Stomach smooth muscle (tissue), 2 donors: ENCODE data around the gene ASCL2.
A peak's percentile ranks its signal among the peaks of the same experiment; 100 is the strongest.

Source experiments
- H3K27ac ChIP-seq: one replicate; pipeline ENCODE4 v1.7.0; 2013; ENCODE audit warnings: mild to moderate bottlenecking, low read length, inconsistent platforms
- H3K27me3 ChIP-seq, 2 donors: one replicate each; pipeline ENCODE4 v1.7.0; 2013; ENCODE audit warnings: low read length in 2 of 2; ENCODE audit not compliant: insufficient read depth in 2 of 2, control insufficient read depth in 1 of 2
- H3K36me3 ChIP-seq, 2 donors: one replicate each; pipeline ENCODE4 v1.7.0; 2013; ENCODE audit warnings: low read length in 2 of 2; ENCODE audit not compliant: control insufficient read depth in 2 of 2, insufficient read depth in 2 of 2
- H3K4me1 ChIP-seq: one replicate; pipeline ENCODE4 v1.7.0; 2013; ENCODE audit warnings: low read length; ENCODE audit not compliant: control insufficient read depth, insufficient read depth
- H3K4me3 ChIP-seq, 2 donors: one replicate each; pipeline ENCODE4 v1.7.0; 2013; ENCODE audit warnings: low read length in 2 of 2
- H3K9ac ChIP-seq, 2 donors: one replicate each; pipeline ENCODE4 v1.7.0; 2013; ENCODE audit warnings: low read length in 2 of 2, mild to moderate bottlenecking in 1 of 2
- H3K9me3 ChIP-seq, 2 donors: one replicate each; pipeline ENCODE4 v1.7.0; 2013; ENCODE audit warnings: low read length in 2 of 2; ENCODE audit not compliant: control insufficient read depth in 2 of 2
- donor health status: healthy.
- donor health status: Pancreatic carcinoma.

Gene ASCL2

GRCh38 chr11:2276280-2277007 is 6.1 kb upstream of the ASCL2 start:
- no peaks in the 10 kb centered on the region for H3K36me3 ChIP-seq

DNA sequence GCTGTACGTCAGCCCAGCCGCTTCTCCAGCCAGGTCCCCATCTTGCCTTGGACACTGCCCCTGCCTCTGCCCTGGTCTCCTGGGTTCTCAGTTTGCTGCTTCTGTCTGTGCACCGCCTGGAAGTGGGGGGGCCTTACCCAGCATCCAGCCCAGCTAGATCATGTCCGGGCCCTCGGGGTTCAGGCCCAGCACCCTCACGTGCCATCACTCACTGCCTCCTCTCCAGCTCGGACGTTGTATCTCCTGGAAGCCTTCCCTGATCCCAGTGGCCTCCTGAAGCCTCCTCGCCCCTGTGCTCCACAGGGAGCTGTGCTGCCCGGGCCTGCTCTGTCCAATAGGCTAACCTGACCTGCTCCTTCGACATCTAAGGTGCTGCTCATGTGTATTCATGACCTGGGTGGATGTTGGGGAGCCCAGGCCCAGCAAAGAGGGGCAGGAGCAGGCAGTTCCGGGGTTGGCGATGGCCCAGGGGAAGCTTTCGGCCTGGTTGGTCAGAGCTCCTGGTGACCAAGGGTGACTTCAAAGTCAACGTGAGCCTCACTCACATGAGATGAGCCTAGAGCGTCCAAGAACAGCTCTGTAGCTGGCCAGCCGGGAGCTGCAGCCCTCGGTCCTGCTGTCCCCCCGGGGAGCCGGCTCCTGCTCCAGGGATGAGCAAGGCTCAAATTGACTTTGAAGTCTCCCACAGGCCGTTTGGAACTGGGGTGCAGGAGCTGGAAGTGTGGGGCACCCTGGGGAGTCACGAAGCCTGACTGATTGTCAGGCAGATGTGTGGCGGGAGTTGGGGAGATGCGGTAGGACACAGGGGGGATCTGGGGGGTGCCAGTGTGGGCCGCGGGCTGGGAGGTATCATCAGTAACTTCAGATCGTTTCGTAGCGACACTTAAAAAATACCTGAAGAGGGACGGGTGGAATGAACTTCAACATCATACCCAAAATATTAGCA is 5.2 kb upstream of the ASCL2 start:
- H3K27me3 ChIP-seq = peaks cover 14 to 19% of the 10 kb centered on the region in 2 donors
- H3K4me1 ChIP-seq = peaks cover 5% of the 10 kb centered on the region
- no peaks in the 10 kb centered on the region for H3K36me3 ChIP-seq
- peaks cover 0 to 5% of the 10 kb centered on the region in 2 donors for H3K9me3 ChIP-seq
- no peak overlapping the region for H3K27ac ChIP-seq
- H3K9ac ChIP-seq = no peak overlapping the region
- no peak overlapping the region for H3K4me3 ChIP-seq

More at GRCh38 chr11:2276280-2277007, 6.1 kb upstream of the ASCL2 start:
- Histone ChIP-seq H3K4me3 (no peak overlapping the region), H3K9ac (no peak overlapping the region), H3K4me1 (no peaks in the 10 kb centered on the region), H3K27ac (no peak overlapping the region), H3K27me3 (peaks cover 10 to 13% of the 10 kb centered on the region in 2 donors), H3K9me3 (peaks cover under 1 to 5% of the 10 kb centered on the region in 2 donors)

- Histone ChIP-seq H3K4me1 (peaks cover 20% of the 10 kb centered on the region), H3K27ac (no peak overlapping the region), H3K9ac (no peak overlapping the region), H3K9me3 (no peaks in the 10 kb centered on the region), H3K4me3 (no peak overlapping the region), H3K36me3 (no peaks in the 10 kb centered on the region), H3K27me3 (peaks cover 16 to 35% of the 10 kb centered on the region in 2 donors)
These were observed 3.4 kb upstream of the ASCL2 start for GRCh38 chr11:2273771-2274170.

DNA sequence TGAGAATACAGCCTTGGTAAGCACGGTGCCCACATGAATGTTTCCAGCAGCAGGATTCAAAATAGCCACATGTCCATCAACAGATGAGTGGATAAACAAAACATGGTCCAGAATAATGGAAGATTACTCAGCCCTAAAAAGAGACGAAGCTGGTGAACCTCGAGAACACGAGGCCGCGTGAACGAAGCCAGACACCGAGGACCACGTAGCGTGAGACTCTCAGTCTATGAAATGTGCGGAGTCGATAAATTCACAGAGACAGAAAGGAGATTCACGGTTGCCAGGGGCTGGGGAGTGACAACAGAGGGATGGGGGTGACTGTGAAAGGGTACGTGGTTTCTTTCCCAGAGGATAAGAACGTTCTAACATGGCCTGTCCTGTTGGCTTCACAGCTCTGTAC is 2.9 kb upstream of the ASCL2 start:
- peaks cover 16 to 39% of the 10 kb centered on the region in 2 donors for H3K27me3 ChIP-seq
- no peaks in the 10 kb centered on the region for H3K36me3 ChIP-seq
- no peak overlapping the region for H3K9ac ChIP-seq
- H3K4me3 ChIP-seq = no peak overlapping the region
- H3K9me3 ChIP-seq = no peaks in the 10 kb centered on the region
- H3K27ac ChIP-seq = no peak overlapping the region
- H3K4me1 ChIP-seq = peaks cover 20% of the 10 kb centered on the region

DNA sequence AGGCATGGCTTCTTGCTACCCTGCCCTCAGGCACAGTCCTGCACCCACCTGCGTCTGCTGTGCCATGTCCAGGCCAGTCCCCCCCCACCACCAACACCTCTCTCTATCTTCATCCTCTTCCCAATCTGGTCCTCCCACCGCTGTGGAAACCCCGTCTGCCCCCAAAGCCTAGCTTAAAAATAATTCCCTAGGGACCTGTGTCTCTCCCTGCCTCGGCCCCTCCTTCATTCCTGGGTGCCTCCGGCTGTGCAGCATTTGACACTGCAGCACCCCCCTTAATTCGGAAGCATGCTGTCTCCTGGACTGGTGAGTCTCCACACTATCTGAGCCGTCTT is 2.5 kb upstream of the ASCL2 start:
- Histone ChIP-seq H3K9me3 (no peaks in the 10 kb centered on the region), H3K4me1 (peaks cover 20% of the 10 kb centered on the region), H3K9ac (no peak overlapping the region), H3K27me3 (peaks cover 20 to 43% of the 10 kb centered on the region in 2 donors), H3K4me3 (no peak overlapping the region), H3K27ac (no peak overlapping the region), H3K36me3 (no peaks in the 10 kb centered on the region)

DNA sequence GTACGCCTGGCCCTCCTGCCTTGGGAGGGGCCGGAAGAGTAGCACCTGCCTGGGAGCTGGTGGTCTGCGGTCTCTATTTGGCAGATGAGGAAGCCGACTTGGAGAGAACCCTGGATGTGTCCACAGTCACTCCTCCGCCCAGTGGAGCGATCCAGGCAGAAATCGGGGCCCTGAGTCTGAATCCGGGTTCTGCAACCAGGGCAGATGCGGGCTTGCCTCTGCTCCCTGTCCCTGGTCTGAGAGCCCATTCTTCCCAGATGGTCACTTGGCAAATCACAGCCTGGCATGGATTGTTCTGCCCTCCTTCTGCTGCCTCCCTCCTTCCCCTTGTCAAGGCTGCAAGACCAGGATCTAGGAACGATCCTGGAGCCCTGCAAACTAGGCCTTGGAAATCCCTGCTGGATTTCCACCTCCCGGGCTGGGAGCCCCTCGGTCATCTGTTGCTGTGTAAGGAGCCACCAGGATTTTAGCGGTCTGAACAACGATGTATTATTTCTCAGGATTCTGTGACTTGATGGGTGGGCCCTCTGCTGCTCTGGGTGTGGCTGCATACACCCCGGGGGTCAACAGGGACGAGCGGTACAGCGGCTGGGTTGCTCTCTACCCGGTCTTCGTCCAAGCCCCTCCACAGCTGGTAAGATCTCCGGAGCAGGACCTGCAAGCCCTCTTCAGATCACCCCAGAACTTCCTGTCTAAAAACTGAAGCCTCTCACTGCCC is 2.0 kb upstream of the ASCL2 start:
- no peak overlapping the region for H3K27ac ChIP-seq
- peaks cover 20 to 47% of the 10 kb centered on the region in 2 donors for H3K27me3 ChIP-seq
- H3K4me3 ChIP-seq = no peak overlapping the region
- H3K4me1 ChIP-seq = peaks cover 20% of the 10 kb centered on the region
- no peak overlapping the region for H3K9ac ChIP-seq
- no peaks in the 10 kb centered on the region for H3K36me3 ChIP-seq
- no peaks in the 10 kb centered on the region for H3K9me3 ChIP-seq

- H3K4me3 ChIP-seq = no peak overlapping the region
- H3K27me3 ChIP-seq = peaks cover 17 to 51% of the 10 kb centered on the region in 2 donors
- H3K27ac ChIP-seq = no peak overlapping the region
- peaks cover 20% of the 10 kb centered on the region for H3K4me1 ChIP-seq
- no peaks in the 10 kb centered on the region for H3K9me3 ChIP-seq
- H3K9ac ChIP-seq = no peak overlapping the region
- no peaks in the 10 kb centered on the region for H3K36me3 ChIP-seq
These were observed 1.2 kb upstream of the ASCL2 start for GRCh38 chr11:2271327-2272227.

DNA sequence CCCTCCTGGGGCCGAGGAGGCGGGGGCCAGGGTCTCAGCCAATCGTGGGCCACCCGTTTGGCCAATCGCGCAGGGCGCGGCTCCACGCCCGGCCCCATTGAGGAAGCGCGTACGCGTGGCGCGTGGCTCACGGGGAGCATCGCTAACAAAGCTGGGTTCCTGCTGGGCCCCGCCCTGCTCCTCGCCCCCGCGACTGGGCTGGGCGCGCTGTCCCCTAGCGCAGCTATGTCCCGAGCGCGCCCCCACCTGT is 614 bp upstream of the ASCL2 start:
- Histone ChIP-seq H3K4me3 (no peak overlapping the region), H3K36me3 (no peaks in the 10 kb centered on the region), H3K9ac (no peak overlapping the region), H3K4me1 (peaks cover 20% of the 10 kb centered on the region), H3K27ac (no peak overlapping the region), H3K9me3 (no peaks in the 10 kb centered on the region), H3K27me3 (peaks cover 17 to 51% of the 10 kb centered on the region in 2 donors)

DNA sequence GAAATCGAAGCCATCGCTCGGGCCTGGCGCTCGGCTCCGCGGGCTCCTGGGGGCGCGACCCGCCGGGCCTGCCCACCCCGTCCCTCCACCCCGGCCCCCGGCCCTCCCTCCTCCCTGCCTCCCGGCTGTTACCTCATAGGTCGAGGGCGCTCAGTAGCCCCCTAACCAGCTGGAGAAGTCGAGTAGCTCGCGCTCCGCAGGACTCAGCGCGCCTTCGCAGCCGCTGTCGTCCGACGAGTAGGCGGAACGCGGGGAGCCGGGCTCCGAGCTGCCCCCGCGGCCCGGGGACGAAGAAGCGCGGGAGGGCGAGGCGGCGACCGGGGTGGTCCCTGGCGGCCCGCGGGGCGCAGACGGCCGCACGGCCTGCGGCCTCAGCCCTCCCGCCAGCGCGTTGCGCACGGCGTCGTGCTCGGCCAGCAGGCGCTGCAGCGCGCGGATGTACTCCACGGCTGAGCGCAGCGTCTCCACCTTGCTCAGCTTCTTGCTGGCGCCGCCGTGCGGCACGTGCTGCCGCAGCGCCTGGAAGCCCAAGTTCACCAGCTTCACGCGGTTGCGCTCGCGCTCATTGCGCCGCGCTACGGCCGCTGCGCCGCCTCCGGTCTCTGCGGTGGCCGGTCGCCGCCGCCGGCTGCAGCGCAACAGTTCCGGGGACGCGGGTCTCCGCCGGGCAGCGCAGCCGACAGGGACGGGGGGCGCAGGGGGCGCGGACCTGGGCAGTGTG is 627 bp downstream of the ASCL2 start:
- Histone ChIP-seq H3K4me1 (peaks cover 20% of the 10 kb centered on the region), H3K27me3 (peaks cover 19 to 51% of the 10 kb centered on the region in 2 donors), H3K9me3 (no peaks in the 10 kb centered on the region), H3K27ac (no peak overlapping the region), H3K36me3 (no peaks in the 10 kb centered on the region), H3K9ac (no peak overlapping the region), H3K4me3 (peak overlapping the region; percentile 25 to 49)
